ENCODE data around the gene PHGDH. TPM values are rescaled to one million over a fixed set of nuclear protein-coding genes. Genes with fewer than 3 reads are reported as not detected.

PHGDH gene
- polyA plus RNA-seq, 1 donor (not counting 4 experiments of a cell fraction or from before 2014, with no cell fraction given) = 40.3 TPM

- Histone ChIP-seq H3K9me1 (ENCODE audit: control insufficient read depth, extremely low read depth, insufficient read depth, low read length) (no peaks in the 10 kb centered on the region), H3K4me2 (ENCODE audit: control insufficient read depth, extremely low read depth, insufficient read depth, low read depth, low read length) (no peak overlapping the region), H3K9ac (ENCODE audit: control insufficient read depth, extremely low read depth, insufficient read depth, low read length) (no peak overlapping the region), H3K36me3 (ENCODE audit: control insufficient read depth in 2 of 2, extremely low read depth in 1 of 2, insufficient read depth in 2 of 2, low read length in 2 of 2) (no peaks in the 10 kb centered on the region), H3K9me3 (ENCODE audit: control insufficient read depth, low read depth, low read length) (no peaks in the 10 kb centered on the region), H3K79me2 (ENCODE audit: control insufficient read depth, insufficient read depth, low read length) (no peaks in the 10 kb centered on the region), H3K4me3 (ENCODE audit: control insufficient read depth in 2 of 3, extremely low read depth in 1 of 3, insufficient read depth in 2 of 3, low read depth in 1 of 3, low read length in 3 of 3) (no peak overlapping the region), H4K20me1 (ENCODE audit: control insufficient read depth, extremely low read depth, insufficient read depth, low read length) (no peaks in the 10 kb centered on the region), H3K4me1 (ENCODE audit: control insufficient read depth, extremely low read depth, insufficient read depth, low read length) (peaks cover 3% of the 10 kb centered on the region), H3K27me3 (ENCODE audit: control insufficient read depth, extremely low read depth, insufficient read depth, low read length) (peaks cover 4% of the 10 kb centered on the region), H2AFZ (ENCODE audit: control insufficient read depth, low read length) (no peak overlapping the region), H3K27ac (ENCODE audit: control insufficient read depth, insufficient read depth, low read length) (no peak overlapping the region)
- DNase-seq (ENCODE audit: low read depth, low spot score) (no peak), FAIRE-seq (no peak)
- no peak for TF ChIP-seq EZH2 (IDR thresholded peaks at IDR 0.05; ENCODE audit: low read length)
- TF ChIP-seq, protein P1, sequence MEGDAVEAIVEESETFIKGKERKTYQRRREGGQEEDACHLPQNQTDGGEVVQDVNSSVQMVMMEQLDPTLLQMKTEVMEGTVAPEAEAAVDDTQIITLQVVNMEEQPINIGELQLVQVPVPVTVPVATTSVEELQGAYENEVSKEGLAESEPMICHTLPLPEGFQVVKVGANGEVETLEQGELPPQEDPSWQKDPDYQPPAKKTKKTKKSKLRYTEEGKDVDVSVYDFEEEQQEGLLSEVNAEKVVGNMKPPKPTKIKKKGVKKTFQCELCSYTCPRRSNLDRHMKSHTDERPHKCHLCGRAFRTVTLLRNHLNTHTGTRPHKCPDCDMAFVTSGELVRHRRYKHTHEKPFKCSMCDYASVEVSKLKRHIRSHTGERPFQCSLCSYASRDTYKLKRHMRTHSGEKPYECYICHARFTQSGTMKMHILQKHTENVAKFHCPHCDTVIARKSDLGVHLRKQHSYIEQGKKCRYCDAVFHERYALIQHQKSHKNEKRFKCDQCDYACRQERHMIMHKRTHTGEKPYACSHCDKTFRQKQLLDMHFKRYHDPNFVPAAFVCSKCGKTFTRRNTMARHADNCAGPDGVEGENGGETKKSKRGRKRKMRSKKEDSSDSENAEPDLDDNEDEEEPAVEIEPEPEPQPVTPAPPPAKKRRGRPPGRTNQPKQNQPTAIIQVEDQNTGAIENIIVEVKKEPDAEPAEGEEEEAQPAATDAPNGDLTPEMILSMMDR (optimal IDR thresholded peaks at IDR 0.05 in 1 of 3, IDR thresholded peaks at IDR 0.05 in 1 of 3, conservative IDR thresholded peaks at IDR 0.05 in 1 of 3; ENCODE audit: extremely low read depth in 1 of 3, insufficient read depth in 2 of 3, low read length in 3 of 3) = no peak
- dilution Hi-C loops (cut with MboI; ENCODE audit: extremely low pct_ligation_motif_present, low sequenced_read_pairs) = no loop called here
Measured at GRCh38 chr1:119752592-119752991, 40.9 kb downstream of the PHGDH start.

DNA sequence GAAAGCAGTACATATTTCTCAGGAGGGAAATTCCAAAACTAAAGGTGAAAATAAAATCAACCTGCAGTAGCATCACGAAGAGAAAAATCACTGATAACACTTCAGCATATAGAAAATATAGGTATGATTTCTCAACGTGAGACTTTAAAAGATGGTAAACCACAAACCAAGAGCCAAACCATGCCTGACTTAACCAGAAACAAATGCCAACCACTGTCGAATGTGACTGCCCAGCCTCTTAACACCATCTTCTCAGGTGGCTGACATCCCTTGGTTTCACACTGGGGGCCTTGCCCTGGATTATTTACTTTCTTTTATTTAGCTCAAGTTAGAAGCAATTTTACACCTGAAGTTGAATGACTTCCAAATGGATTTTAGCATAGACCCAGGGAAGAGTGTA is 46.9 kb downstream of the PHGDH start:
- TF ChIP-seq EZH2 (IDR thresholded peaks at IDR 0.05; ENCODE audit: low read length) = no peak
- TF ChIP-seq, protein P1 (optimal IDR thresholded peaks at IDR 0.05 in 1 of 3, IDR thresholded peaks at IDR 0.05 in 1 of 3, conservative IDR thresholded peaks at IDR 0.05 in 1 of 3; ENCODE audit: extremely low read depth in 1 of 3, insufficient read depth in 2 of 3, low read length in 3 of 3) = no peak
- Histone ChIP-seq H3K79me2 (ENCODE audit: control insufficient read depth, insufficient read depth, low read length) (no peaks in the 10 kb centered on the region), H2AFZ (ENCODE audit: control insufficient read depth, low read length) (no peak overlapping the region), H3K27ac (ENCODE audit: control insufficient read depth, insufficient read depth, low read length) (no peak overlapping the region), H3K9me3 (ENCODE audit: control insufficient read depth, low read depth, low read length) (no peaks in the 10 kb centered on the region), H3K27me3 (ENCODE audit: control insufficient read depth, extremely low read depth, insufficient read depth, low read length) (no peaks in the 10 kb centered on the region), H4K20me1 (ENCODE audit: control insufficient read depth, extremely low read depth, insufficient read depth, low read length) (no peaks in the 10 kb centered on the region), H3K36me3 (ENCODE audit: control insufficient read depth in 2 of 2, extremely low read depth in 1 of 2, insufficient read depth in 2 of 2, low read length in 2 of 2) (no peaks in the 10 kb centered on the region), H3K4me1 (ENCODE audit: control insufficient read depth, extremely low read depth, insufficient read depth, low read length) (peaks cover 5% of the 10 kb centered on the region), H3K4me3 (ENCODE audit: control insufficient read depth in 2 of 3, extremely low read depth in 1 of 3, insufficient read depth in 2 of 3, low read depth in 1 of 3, low read length in 3 of 3) (no peak overlapping the region), H3K9ac (ENCODE audit: control insufficient read depth, extremely low read depth, insufficient read depth, low read length) (no peak overlapping the region), H3K4me2 (ENCODE audit: control insufficient read depth, extremely low read depth, insufficient read depth, low read depth, low read length) (no peak overlapping the region), H3K9me1 (ENCODE audit: control insufficient read depth, extremely low read depth, insufficient read depth, low read length) (no peaks in the 10 kb centered on the region)
- DNase-seq (ENCODE audit: low read depth, low spot score) (no peak), FAIRE-seq (no peak)
- dilution Hi-C loops (cut with MboI; ENCODE audit: extremely low pct_ligation_motif_present, low sequenced_read_pairs) = no loop called here

All from keratinocyte (primary cell).